Natural killer cell treated with Interleukin-12 subunit alpha and Interleukin-12 subunit beta and Interleukin-15 and Interleukin-18, amount 100 ng/mL, for 72 hours (primary cell): ENCODE measurements around the gene ARF4. TPM values are rescaled to one million over a fixed set of nuclear protein-coding genes. Genes with fewer than 3 reads are reported as not detected.
A peak's percentile ranks its signal among the peaks of the same experiment; 100 is the strongest.

Source experiments
- ATAC-seq, 2 donors: fragments of 150-1000 bp; cut with Tn5 transposase in 1 of 2; sonication (Bioruptor Pico), chemical (Tn5 transposase) in 1 of 2; 2 replicates each; pipeline ENCODE4 v1.10.0; 2021
- DNase-seq: peaks from one replicate; pipeline ENCODE4 v3.0.0; 2022; ENCODE audit warnings: low spot score
- H3K27ac Mint-ChIP-seq, 2 donors: 1 replicate in 1 of 2; 2 replicates in 1 of 2; pipeline ENCODE4 v1.8.0; 2022; ENCODE audit warnings: mixed read lengths in 2 of 2, mild to moderate bottlenecking in 1 of 2, moderate library complexity in 1 of 2
- H3K27me3 Mint-ChIP-seq, 2 donors: 1 replicate in 1 of 2; 2 replicates in 1 of 2; pipeline ENCODE4 v1.8.0; 2022; ENCODE audit warnings: mixed read lengths in 2 of 2
- H3K36me3 Mint-ChIP-seq: one replicate; pipeline ENCODE4 v1.8.0; 2022; ENCODE audit warnings: mixed read lengths
- H3K4me1 Mint-ChIP-seq, 2 donors: 1 replicate in 1 of 2; 2 replicates in 1 of 2; pipeline ENCODE4 v1.8.0; 2022; ENCODE audit warnings: low read depth in 2 of 2, mixed read lengths in 2 of 2, mild to moderate bottlenecking in 1 of 2
- H3K4me3 Mint-ChIP-seq: one replicate; pipeline ENCODE4 v1.8.0; 2022; ENCODE audit warnings: mixed read lengths
- H3K9me3 Mint-ChIP-seq: 2 replicates; pipeline ENCODE4 v1.8.0; 2022; ENCODE audit warnings: mixed read lengths
- total RNA-seq, 2 donors: library from RNA; stranded (reverse); gene quantifications; one replicate each; pipeline ENCODE4 v1.2.3, GENCODE V29; 2022

Gene ARF4
- total RNA-seq, 2 donors from 2014 or later, result 92.7 to 112 TPM

DNA sequence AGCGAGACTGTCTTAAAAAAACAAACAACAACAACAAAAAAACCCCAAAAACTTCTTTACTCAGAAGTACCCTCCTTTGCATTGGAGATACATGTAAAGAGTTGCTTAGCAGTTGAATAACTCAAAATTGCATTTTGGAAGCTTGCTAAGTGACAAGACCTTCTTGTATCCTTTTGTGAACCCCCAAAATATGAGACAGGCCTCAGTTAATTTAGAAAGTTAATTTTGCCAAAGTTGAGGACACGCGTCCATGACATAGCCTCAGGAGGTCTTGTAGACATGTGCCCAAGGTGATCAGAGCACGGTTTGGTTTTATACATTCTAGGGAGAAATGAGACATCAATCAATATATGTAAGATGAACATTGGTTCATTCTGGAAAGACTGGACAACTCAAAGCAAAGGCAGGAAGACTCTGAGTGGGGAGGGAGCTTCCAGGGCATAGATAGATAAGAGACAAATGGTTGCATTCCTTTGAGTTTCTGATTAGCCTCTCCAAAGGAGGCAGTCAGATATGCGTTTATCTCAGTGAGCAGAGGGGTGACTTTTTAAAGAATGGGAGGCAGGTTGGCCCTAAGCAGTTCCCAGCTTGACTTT is 1.7 kb upstream of the ARF4 start:
- H3K4me3 Mint-ChIP-seq, result peak overlapping the region; percentile 95
- no peak for DNase-seq
- no peaks in the 10 kb centered on the region for H3K9me3 Mint-ChIP-seq
- ATAC-seq, result no peak
- peak overlapping the region; percentile 98 to 100 for H3K27ac Mint-ChIP-seq
- H3K27me3 Mint-ChIP-seq, result no peaks in the 10 kb centered on the region
- H3K36me3 Mint-ChIP-seq, result peaks cover 10% of the 10 kb centered on the region
- peaks cover 23 to 30% of the 10 kb centered on the region in 2 donors for H3K4me1 Mint-ChIP-seq

GRCh38 chr3:57596495-57597126 is 533 bp downstream of the ARF4 start:
- peaks cover 37 to 46% of the 10 kb centered on the region in 2 donors for H3K4me1 Mint-ChIP-seq
- peaks cover 10% of the 10 kb centered on the region for H3K36me3 Mint-ChIP-seq
- H3K27me3 Mint-ChIP-seq, result no peaks in the 10 kb centered on the region
- DNase-seq (peak; percentile 86), ATAC-seq (peak; percentile 11 to 32)
- peak overlapping the region; percentile 98 to 100 for H3K27ac Mint-ChIP-seq
- H3K4me3 Mint-ChIP-seq, result peak overlapping the region; percentile 95
- no peaks in the 10 kb centered on the region for H3K9me3 Mint-ChIP-seq

DNA sequence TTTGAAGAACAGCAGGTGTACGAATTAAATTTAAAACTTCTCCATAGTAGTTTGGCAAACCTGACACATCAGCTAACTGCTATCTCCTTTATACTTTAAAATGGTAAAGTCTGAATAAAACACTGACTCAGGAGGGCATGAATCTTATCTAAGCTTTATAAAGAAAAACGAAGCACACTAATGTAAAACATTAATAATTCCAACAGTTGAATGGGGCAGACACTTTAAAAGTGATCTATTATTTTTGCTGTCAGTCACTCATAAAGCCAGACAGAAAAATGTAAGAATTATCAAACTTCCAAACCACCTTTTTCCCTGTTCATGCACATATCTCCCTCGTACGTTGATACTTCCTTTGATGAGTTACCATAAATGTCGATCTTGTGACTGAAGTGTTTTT is 2.6 kb downstream of the ARF4 start:
- H3K4me1 Mint-ChIP-seq, result peaks cover 38 to 48% of the 10 kb centered on the region in 2 donors
- H3K27me3 Mint-ChIP-seq, result no peaks in the 10 kb centered on the region
- peaks cover 10% of the 10 kb centered on the region for H3K36me3 Mint-ChIP-seq
- DNase-seq, result no peak
- no peak for ATAC-seq
- H3K9me3 Mint-ChIP-seq, result no peaks in the 10 kb centered on the region
- H3K4me3 Mint-ChIP-seq, result peak overlapping the region; percentile 95
- peak overlapping the region; percentile 98 to 100 for H3K27ac Mint-ChIP-seq

DNA sequence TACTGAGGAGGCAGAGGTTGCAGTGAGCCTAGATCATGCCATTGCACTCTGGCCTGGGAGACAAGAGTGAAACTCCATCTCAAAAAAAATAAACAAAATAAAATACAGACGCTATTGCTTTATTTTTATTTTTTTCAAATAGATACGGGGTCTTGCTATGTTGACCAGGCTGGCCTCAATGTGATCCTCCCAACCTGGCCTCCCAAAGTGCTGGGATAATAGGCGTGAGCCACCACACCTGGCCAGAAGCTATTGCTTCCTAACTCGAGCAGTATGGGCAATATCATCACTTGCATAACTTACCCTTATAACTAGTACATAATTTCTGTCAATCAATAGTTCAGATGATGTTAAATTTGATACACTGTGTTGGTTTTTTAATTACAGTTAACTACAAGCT is 3.0 kb downstream of the ARF4 start:
- Mint-ChIP-seq H3K27me3 (no peaks in the 10 kb centered on the region), H3K9me3 (no peaks in the 10 kb centered on the region), H3K4me3 (peak overlapping the region; percentile 95), H3K36me3 (peaks cover 10% of the 10 kb centered on the region), H3K27ac (peak overlapping the region in 1 of 2 donors; percentile 100), H3K4me1 (peaks cover 36 to 43% of the 10 kb centered on the region in 2 donors)
- no peak for ATAC-seq
- no peak for DNase-seq

- H3K27ac Mint-ChIP-seq, result no peak overlapping the region
- peaks cover 10% of the 10 kb centered on the region for H3K36me3 Mint-ChIP-seq
- ATAC-seq (no peak), DNase-seq (no peak)
- H3K9me3 Mint-ChIP-seq, result no peaks in the 10 kb centered on the region
- peak overlapping the region; percentile 27 for H3K4me3 Mint-ChIP-seq
- H3K27me3 Mint-ChIP-seq, result no peaks in the 10 kb centered on the region
- H3K4me1 Mint-ChIP-seq, result peaks cover 36 to 38% of the 10 kb centered on the region in 2 donors
Measured at GRCh38 chr3:57592306-57592705, 4.8 kb downstream of the ARF4 start.

DNA sequence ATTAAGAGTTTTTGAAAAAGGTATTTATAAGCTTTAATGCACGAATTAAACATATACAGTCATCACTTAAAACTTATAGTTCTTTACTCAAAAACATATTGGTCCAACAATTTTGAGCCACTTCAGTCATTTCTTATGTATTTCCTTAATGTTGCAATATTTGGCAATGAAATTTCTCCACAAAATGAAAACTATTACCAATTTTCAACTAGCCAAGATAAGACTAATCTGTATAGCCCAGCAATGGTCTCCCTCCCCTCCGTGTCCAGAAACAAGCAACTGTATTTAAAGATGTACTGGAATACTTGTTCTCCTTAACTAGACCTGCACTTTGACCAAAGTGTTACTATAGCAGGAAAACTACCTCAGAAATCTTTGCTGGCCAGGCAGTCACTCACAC is 9.2 kb downstream of the ARF4 start:
- Mint-ChIP-seq H3K27ac (no peak overlapping the region), H3K9me3 (no peaks in the 10 kb centered on the region), H3K27me3 (no peaks in the 10 kb centered on the region), H3K4me3 (no peak overlapping the region), H3K36me3 (peaks cover 1% of the 10 kb centered on the region), H3K4me1 (peaks cover 28 to 36% of the 10 kb centered on the region in 2 donors)
- DNase-seq (no peak), ATAC-seq (no peak)

DNA sequence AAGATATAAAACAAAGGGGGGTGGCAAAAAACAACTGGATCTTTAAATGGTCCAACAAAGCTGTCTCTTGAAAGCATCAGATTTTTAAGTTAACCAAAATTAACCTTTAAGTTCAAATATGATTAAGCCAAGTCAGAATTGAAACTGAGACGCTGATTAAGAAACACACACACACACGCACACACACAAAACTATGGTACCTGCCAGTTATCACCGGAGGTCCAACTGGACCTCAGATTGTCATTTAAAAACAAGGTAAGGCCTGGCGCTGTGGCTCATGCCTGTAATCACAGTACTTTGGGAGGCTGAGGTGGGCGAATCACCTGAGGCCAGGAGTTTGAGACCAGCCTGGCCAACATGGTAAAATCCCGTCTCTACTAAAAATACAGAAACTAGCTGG is 10.4 kb downstream of the ARF4 start:
- H3K4me1 Mint-ChIP-seq, result peaks cover 23 to 32% of the 10 kb centered on the region in 2 donors
- no peak for DNase-seq
- H3K4me3 Mint-ChIP-seq, result no peak overlapping the region
- no peak overlapping the region for H3K27ac Mint-ChIP-seq
- H3K9me3 Mint-ChIP-seq, result no peaks in the 10 kb centered on the region
- H3K36me3 Mint-ChIP-seq, result peaks cover 4% of the 10 kb centered on the region
- no peak for ATAC-seq
- H3K27me3 Mint-ChIP-seq, result no peaks in the 10 kb centered on the region

GRCh38 chr3:57583544-57583943 is 13.6 kb downstream of the ARF4 start:
- peaks cover 15 to 28% of the 10 kb centered on the region in 2 donors for H3K4me1 Mint-ChIP-seq
- no peaks in the 10 kb centered on the region for H3K27me3 Mint-ChIP-seq
- H3K4me3 Mint-ChIP-seq, result no peak overlapping the region
- ATAC-seq (no peak), DNase-seq (no peak)
- no peaks in the 10 kb centered on the region for H3K9me3 Mint-ChIP-seq
- H3K27ac Mint-ChIP-seq, result no peak overlapping the region
- peaks cover 4% of the 10 kb centered on the region for H3K36me3 Mint-ChIP-seq

- Mint-ChIP-seq H3K4me3 (no peak overlapping the region), H3K9me3 (no peaks in the 10 kb centered on the region), H3K36me3 (peaks cover 4% of the 10 kb centered on the region), H3K27me3 (no peaks in the 10 kb centered on the region), H3K27ac (no peak overlapping the region), H3K4me1 (peaks cover 11 to 23% of the 10 kb centered on the region in 2 donors)
- ATAC-seq (no peak), DNase-seq (no peak)
Measured at GRCh38 chr3:57582474-57583168, 14.5 kb downstream of the ARF4 start.

DNA sequence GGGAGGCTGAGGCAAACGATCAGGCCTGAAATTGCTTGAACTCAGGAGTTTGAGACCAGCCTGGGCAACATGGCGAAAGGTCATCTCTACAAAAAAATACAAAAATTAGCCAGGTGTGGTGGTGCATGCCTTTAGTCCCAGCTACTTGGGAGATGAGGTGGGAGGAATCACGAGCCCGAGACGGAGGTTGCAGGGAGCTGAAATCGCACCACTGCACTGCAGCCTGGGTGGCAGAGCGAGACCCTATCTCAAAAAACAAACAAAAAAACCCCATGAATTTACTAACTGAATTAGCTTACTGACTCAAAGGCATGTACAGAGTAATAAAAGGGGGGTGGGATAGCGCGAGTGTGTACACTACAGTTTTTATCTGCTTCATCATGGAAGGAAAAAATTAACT is 19.3 kb downstream of the ARF4 start:
- no peaks in the 10 kb centered on the region for H3K27me3 Mint-ChIP-seq
- H3K9me3 Mint-ChIP-seq, result no peaks in the 10 kb centered on the region
- ATAC-seq, result no peak
- no peak for DNase-seq
- H3K4me1 Mint-ChIP-seq, result peaks cover 8 to 10% of the 10 kb centered on the region in 2 donors
- peaks cover 13% of the 10 kb centered on the region for H3K36me3 Mint-ChIP-seq
- no peak overlapping the region for H3K27ac Mint-ChIP-seq
- H3K4me3 Mint-ChIP-seq, result no peak overlapping the region

DNA sequence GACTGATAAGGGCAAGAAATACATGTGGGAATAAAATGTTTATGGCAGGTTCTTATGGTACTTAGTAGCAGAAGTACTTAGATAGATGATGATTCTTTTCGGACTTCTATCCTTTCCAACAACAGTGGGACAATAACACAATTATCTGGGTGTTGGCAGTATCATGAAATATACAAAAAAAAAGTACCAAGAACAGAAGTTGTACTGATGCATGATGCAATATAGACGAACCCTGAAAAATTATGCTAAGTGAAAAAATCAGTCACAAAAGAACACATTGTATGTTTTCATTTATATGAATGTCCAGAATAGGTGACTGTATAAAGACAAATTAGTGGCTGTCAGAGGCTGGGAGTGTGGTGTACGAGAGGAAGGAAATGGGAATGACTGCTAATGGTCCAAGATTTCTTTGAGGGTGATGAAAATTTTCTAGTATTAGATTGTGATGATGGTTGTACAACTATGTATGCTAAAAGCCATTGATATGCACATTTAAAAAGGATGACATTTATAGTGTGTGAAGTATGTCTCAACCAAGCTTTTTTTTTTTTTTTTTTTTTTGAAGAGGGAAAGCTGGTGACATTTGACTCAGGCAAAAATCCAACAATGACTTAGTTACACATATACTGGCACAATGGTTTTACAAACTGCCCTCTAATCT is 21.0 kb downstream of the ARF4 start:
- no peak for ATAC-seq
- peak overlapping the region in 1 of 2 donors; percentile 6 for H3K27ac Mint-ChIP-seq
- H3K4me1 Mint-ChIP-seq, result peaks cover 8 to 11% of the 10 kb centered on the region in 2 donors
- peaks cover 18% of the 10 kb centered on the region for H3K36me3 Mint-ChIP-seq
- H3K27me3 Mint-ChIP-seq, result no peaks in the 10 kb centered on the region
- no peak for DNase-seq
- H3K9me3 Mint-ChIP-seq, result no peaks in the 10 kb centered on the region
- H3K4me3 Mint-ChIP-seq, result no peak overlapping the region

DNA sequence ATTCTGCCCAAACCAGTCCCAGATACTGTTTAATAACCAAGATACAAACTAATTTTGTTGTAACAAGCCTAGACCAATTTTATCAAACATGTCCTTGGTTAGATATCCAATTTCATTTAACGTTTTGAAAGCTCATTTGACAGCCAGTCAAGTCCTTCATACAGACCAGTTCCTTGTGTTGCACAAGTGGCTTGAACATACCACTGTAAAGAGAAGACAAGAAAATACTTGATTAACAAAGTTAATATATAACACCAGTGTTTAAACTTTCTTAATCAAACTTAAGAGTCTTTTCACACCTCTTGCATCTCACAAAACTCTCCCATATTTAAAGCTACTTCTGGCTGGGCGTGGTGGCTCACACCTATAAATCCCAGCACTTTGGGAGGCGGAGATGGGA is 25.0 kb downstream of the ARF4 start:
- Mint-ChIP-seq H3K4me1 (peaks cover 6 to 11% of the 10 kb centered on the region in 2 donors), H3K27ac (no peak overlapping the region), H3K9me3 (no peaks in the 10 kb centered on the region), H3K36me3 (peaks cover 15% of the 10 kb centered on the region), H3K27me3 (no peaks in the 10 kb centered on the region), H3K4me3 (no peak overlapping the region)
- ATAC-seq (no peak), DNase-seq (no peak)

GRCh38 chr3:57570878-57571277 is 26.3 kb downstream of the ARF4 start:
- H3K36me3 Mint-ChIP-seq, result peaks cover 8% of the 10 kb centered on the region
- H3K27me3 Mint-ChIP-seq, result no peaks in the 10 kb centered on the region
- ATAC-seq, result no peak
- H3K27ac Mint-ChIP-seq, result no peak overlapping the region
- no peak for DNase-seq
- H3K4me1 Mint-ChIP-seq, result peaks cover 3 to 6% of the 10 kb centered on the region in 2 donors
- no peak overlapping the region for H3K4me3 Mint-ChIP-seq
- no peaks in the 10 kb centered on the region for H3K9me3 Mint-ChIP-seq
